Ishikawa (cell line): ENCODE results near the gene PAN3.

Source experiments
- CEBPB ChIP-seq: IDR thresholded peaks from 2 replicates; pipeline ENCODE4 v1.6.1; 2012
- FOXM1 ChIP-seq: IDR thresholded peaks from 2 replicates; pipeline ENCODE4 v1.6.1; 2012; ENCODE audit warnings: low read depth, borderline replicate concordance
- RAD21 ChIP-seq: IDR thresholded peaks from 2 replicates; pipeline ENCODE4 v1.6.1; 2012; ENCODE audit warnings: low read depth
- REST ChIP-seq: IDR thresholded peaks from 2 replicates; pipeline ENCODE4 v1.6.1; 2012; ENCODE audit warnings: low read depth, mild to moderate bottlenecking
- TAF1 ChIP-seq: IDR thresholded peaks from 2 replicates; pipeline ENCODE4 v1.6.1; 2012; ENCODE audit warnings: low read depth, mild to moderate bottlenecking

- TF ChIP-seq CEBPB = no peak
- no peak for TF ChIP-seq TAF1
- no peak for TF ChIP-seq FOXM1
- no peak for TF ChIP-seq REST
- no peak for TF ChIP-seq RAD21
These were observed 120.1 kb downstream of the PAN3 start for GRCh38 chr13:28258417-28258816.
